Breast epithelium (tissue), 4 donors: ENCODE data around the gene EPHA3. TPM values are rescaled to one million over a fixed set of nuclear protein-coding genes. Genes with fewer than 3 reads are reported as not detected.

Source experiments
- DNase-seq, 2 donors: peaks; one replicate each; pipeline ENCODE4 v3.0.0-alpha.2; 2019; ENCODE audit warnings: low spot score in 2 of 2
- H3K27ac ChIP-seq, 2 donors: fragments of 200-600 bp; sonication (generic) in 1 of 2; one replicate each; pipeline ENCODE4 v1.5.1; 2016 to 2019; ENCODE audit warnings: mild to moderate bottlenecking in 1 of 2
- H3K27me3 ChIP-seq, 2 donors: fragments of 200-600 bp; sonication (generic) in 1 of 2; one replicate each; pipeline versions ENCODE4 v1.5.1 to v1.6.0; 2017 to 2019; ENCODE audit warnings: control low read depth in 1 of 2, mild to moderate bottlenecking in 1 of 2
- H3K36me3 ChIP-seq: fragments of 200-600 bp; one replicate; pipeline ENCODE4 v1.5.1; 2019
- H3K4me1 ChIP-seq, 2 donors: fragments of 200-600 bp; sonication (generic); one replicate each; pipeline ENCODE4 v1.5.1; 2016 to 2019; ENCODE audit warnings: control low read depth in 1 of 2
- H3K4me3 ChIP-seq, 3 donors: fragments of 200-600 bp; sonication (generic); 1 replicate in 2 of 3; 2 replicates in 1 of 3; pipeline ENCODE4 v1.5.1; 2016 to 2019; ENCODE audit warnings: mild to moderate bottlenecking in 3 of 3, moderate library complexity in 2 of 3
- H3K9me3 ChIP-seq, 2 donors: fragments of 200-600 bp; sonication (generic) in 1 of 2; one replicate each; pipeline ENCODE4 v1.5.1; 2016 to 2019; ENCODE audit warnings: control low read depth in 1 of 2
- POLR2A ChIP-seq: fragments of 450-650 bp; IDR thresholded peaks from one replicate; pipeline ENCODE4 v1.6.1; 2016; ENCODE audit warnings: antibody characterized with exemption, mild to moderate bottlenecking, moderate library complexity
- POLR2AphosphoS5 ChIP-seq, 3 donors: sonication (generic); formaldehyde crosslinking; IDR thresholded peaks; one replicate each; pipeline ENCODE4 v1.6.1; 2017; ENCODE audit warnings: antibody characterized with exemption in 3 of 3
- intact Hi-C: fragments of 100-400 bp; cut with DNase I; formaldehyde crosslinking; loops from one replicate; pipeline ENCODE4 v1.15.1; 2023; ENCODE audit warnings: low total_unique reads
- total RNA-seq, 3 donors: library from RNA; depleted of rRNA; stranded (reverse); fragments of >200 nt; gene quantifications; one replicate each; pipeline ENCODE4 v1.1.0, GENCODE V29; 2016
- TF ChIP-seq, protein P1 (sequence below), 3 donors: fragments of 450-650 bp; IDR thresholded peaks; one replicate each; pipeline ENCODE4 v1.5.1; 2016 to 2017; ENCODE audit warnings: antibody characterized with exemption in 3 of 3, mild to moderate bottlenecking in 3 of 3, moderate library complexity in 3 of 3

The EPHA3 gene
- total RNA-seq, 3 donors from 2014 or later, result 1.0 to 3.9 (median 3.7) TPM

- DNase-seq, result no peak
- Histone ChIP-seq H3K36me3 (no peaks in the 10 kb centered on the region), H3K4me3 (no peak overlapping the region), H3K27me3 (no peaks in the 10 kb centered on the region), H3K9me3 (no peaks in the 10 kb centered on the region), H3K27ac (no peak overlapping the region), H3K4me1 (no peaks in the 10 kb centered on the region)
- intact Hi-C loops, result no loop called here
- TF ChIP-seq POLR2AphosphoS5 (IDR thresholded peaks at IDR 0.05) (no peak), POLR2A (no peak)
- TF ChIP-seq, protein P1, sequence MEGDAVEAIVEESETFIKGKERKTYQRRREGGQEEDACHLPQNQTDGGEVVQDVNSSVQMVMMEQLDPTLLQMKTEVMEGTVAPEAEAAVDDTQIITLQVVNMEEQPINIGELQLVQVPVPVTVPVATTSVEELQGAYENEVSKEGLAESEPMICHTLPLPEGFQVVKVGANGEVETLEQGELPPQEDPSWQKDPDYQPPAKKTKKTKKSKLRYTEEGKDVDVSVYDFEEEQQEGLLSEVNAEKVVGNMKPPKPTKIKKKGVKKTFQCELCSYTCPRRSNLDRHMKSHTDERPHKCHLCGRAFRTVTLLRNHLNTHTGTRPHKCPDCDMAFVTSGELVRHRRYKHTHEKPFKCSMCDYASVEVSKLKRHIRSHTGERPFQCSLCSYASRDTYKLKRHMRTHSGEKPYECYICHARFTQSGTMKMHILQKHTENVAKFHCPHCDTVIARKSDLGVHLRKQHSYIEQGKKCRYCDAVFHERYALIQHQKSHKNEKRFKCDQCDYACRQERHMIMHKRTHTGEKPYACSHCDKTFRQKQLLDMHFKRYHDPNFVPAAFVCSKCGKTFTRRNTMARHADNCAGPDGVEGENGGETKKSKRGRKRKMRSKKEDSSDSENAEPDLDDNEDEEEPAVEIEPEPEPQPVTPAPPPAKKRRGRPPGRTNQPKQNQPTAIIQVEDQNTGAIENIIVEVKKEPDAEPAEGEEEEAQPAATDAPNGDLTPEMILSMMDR (IDR thresholded peaks at IDR 0.05), result no peak
Observed at GRCh38 chr3:89280822-89281365, 173.5 kb downstream of the EPHA3 start.

DNA sequence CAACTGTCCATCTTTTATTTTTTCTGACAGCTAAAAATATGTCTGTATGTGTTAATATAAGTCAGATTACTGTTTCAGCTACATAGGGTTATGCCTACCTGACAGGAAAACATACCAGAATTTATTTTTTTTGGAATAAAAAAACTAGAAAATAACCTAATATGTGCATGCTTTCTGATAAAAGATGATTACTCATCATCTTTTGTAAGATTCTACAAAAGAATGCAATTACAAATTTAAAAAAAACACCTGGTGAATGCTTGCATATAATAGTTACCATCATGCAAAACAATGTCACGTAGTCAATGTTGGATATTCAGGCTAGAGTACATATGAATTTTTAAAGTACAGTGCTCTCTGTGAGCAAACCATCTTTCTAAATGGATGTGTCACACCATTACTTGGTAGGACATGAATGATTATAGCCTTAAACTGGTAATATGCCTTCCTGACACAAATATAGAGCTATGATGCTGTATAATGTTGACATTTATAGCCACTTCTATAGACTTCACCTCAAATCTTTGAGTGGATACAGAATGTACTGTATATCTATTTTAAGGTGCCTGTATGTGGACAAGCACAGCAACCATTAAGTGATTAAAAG lies 180.6 kb downstream of the EPHA3 start:
- Histone ChIP-seq H3K27me3 (no peaks in the 10 kb centered on the region), H3K27ac (no peak overlapping the region), H3K36me3 (no peaks in the 10 kb centered on the region), H3K4me1 (no peaks in the 10 kb centered on the region), H3K4me3 (no peak overlapping the region), H3K9me3 (no peaks in the 10 kb centered on the region)
- intact Hi-C loops, result no loop called here
- no peak for DNase-seq
- TF ChIP-seq POLR2A (no peak), POLR2AphosphoS5 (IDR thresholded peaks at IDR 0.05) (no peak)

- H3K4me3 ChIP-seq, result no peak overlapping the region
- intact Hi-C loops, result no loop called here
- no peak overlapping the region for H3K27ac ChIP-seq
- no peak for TF ChIP-seq POLR2AphosphoS5 (IDR thresholded peaks at IDR 0.05)
- TF ChIP-seq, protein P1 (IDR thresholded peaks at IDR 0.05), result no peak
- TF ChIP-seq POLR2A, result no peak
- H3K36me3 ChIP-seq, result no peaks in the 10 kb centered on the region
- DNase-seq, result no peak
- H3K9me3 ChIP-seq, result no peaks in the 10 kb centered on the region
- no peaks in the 10 kb centered on the region for H3K4me1 ChIP-seq
- H3K27me3 ChIP-seq, result no peaks in the 10 kb centered on the region
Observed at GRCh38 chr3:89289574-89290190, 182.3 kb downstream of the EPHA3 start.

- intact Hi-C loops, result no loop called here
- no peak overlapping the region for H3K4me3 ChIP-seq
- no peaks in the 10 kb centered on the region for H3K36me3 ChIP-seq
- TF ChIP-seq POLR2AphosphoS5 (IDR thresholded peaks at IDR 0.05) (no peak), POLR2A (no peak)
- TF ChIP-seq, protein P1 (IDR thresholded peaks at IDR 0.05), result no peak
- H3K4me1 ChIP-seq, result no peaks in the 10 kb centered on the region
- no peaks in the 10 kb centered on the region for H3K9me3 ChIP-seq
- no peak for DNase-seq
- no peak overlapping the region for H3K27ac ChIP-seq
- no peaks in the 10 kb centered on the region for H3K27me3 ChIP-seq
Observed at GRCh38 chr3:89297199-89297598, 189.8 kb downstream of the EPHA3 start.

- Histone ChIP-seq H3K27me3 (no peaks in the 10 kb centered on the region), H3K9me3 (no peaks in the 10 kb centered on the region), H3K36me3 (no peaks in the 10 kb centered on the region), H3K4me1 (no peaks in the 10 kb centered on the region), H3K27ac (no peak overlapping the region), H3K4me3 (no peak overlapping the region)
- intact Hi-C loops, result no loop called here
- TF ChIP-seq, protein P1 (IDR thresholded peaks at IDR 0.05), result no peak
- TF ChIP-seq POLR2AphosphoS5 (IDR thresholded peaks at IDR 0.05), result no peak
- no peak for TF ChIP-seq POLR2A
- no peak for DNase-seq
Observed at GRCh38 chr3:89300526-89300925, 193.1 kb downstream of the EPHA3 start.
